Fibroblast of skin of right biceps (primary cell): ENCODE results near the gene CFAP97D1.
"Not testable (repeated sequence)": the region's sequence is repeated elsewhere in the genome, so short reads cannot be mapped to it uniquely, and the experiment has no call there.

Source experiments
- DNase-seq: peaks from one replicate; pipeline ENCODE4 v3.0.0-alpha.2; 2013

CFAP97D1 gene

GRCh38 chr17:43768943-43769342 lies 11.3 kb upstream of the CFAP97D1 start:
- no peak for DNase-seq

DNA sequence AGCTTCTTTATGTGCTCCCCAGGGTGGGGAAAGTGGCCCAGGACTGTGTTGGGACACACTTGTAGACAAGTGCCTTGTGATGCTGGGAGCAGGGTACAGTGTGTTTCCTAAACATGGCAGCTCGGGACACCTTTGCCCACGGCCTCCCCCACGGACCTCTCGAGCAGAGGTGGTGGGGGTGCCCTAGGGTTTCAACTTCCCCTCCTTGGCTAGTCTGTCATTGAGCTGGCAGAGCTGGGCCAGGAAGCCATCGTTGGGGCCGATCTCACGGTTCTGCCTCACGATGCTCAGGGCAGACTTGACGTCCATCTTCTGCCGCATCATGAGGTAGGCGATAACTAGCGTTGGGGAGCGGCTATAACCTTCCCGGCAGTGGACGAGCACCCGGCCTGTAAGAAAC lies 10.8 kb upstream of the CFAP97D1 start:
- no peak for DNase-seq

DNA sequence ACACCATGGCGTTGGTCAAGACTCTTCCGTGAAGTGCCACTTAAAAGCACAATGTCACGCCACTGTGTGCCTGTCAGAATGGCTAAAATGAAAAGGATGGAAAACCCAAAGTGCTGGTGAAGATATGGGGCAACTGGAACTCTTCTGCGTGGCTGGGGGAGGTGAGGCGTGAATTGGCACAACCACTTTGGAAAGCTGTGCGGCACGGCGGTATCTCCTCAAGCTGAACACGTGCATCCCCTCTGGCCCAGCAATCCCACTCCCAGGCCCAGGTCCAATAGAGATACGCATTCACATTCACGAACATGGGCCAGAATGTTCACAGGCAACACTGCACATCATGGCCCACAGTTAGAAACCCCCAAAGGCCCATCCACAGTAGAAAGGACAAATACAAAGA lies 10.4 kb upstream of the CFAP97D1 start:
- DNase-seq = no peak

- no peak for DNase-seq
Measured at GRCh38 chr17:43770957-43771356, 9.3 kb upstream of the CFAP97D1 start.

GRCh38 chr17:43771463-43771862 lies 8.8 kb upstream of the CFAP97D1 start:
- no peak for DNase-seq

DNA sequence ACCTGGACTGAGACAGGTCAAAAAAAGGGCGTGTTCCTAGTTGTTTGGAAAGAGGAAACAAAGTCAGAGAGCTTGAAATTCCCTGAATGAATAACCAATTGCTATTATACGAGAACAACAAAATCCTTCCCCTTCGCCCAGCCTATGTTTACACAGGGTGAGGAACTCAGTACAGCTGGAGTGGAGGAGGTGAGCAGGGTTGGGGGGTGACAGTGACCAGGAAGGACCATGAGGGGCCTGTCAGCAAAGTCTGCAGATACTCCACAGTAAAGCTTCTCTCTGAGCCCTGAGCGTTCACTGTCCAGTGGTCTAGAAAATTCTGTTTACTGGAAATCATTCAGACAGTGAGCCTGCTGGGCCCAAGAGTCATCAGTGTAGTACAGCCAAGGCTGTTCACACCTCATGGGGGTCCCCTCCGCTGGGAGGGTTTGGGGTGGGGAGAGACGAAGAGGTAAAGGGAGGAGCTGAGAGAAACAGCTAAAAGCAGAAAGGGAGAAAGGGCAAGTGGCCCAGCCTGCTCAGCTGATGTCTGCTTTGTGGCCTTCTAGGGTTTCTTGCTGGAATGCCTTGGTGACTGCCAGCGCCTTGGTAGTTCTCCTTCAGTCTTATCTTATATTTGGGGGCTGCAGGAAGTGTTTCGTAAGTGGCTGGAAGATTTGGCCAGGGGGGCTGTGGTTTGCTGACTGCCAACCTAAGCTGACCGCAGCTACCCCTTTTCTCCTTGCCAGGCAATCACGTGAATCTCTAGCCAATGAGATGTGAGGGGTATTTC lies 7.2 kb upstream of the CFAP97D1 start:
- no peak for DNase-seq

DNA sequence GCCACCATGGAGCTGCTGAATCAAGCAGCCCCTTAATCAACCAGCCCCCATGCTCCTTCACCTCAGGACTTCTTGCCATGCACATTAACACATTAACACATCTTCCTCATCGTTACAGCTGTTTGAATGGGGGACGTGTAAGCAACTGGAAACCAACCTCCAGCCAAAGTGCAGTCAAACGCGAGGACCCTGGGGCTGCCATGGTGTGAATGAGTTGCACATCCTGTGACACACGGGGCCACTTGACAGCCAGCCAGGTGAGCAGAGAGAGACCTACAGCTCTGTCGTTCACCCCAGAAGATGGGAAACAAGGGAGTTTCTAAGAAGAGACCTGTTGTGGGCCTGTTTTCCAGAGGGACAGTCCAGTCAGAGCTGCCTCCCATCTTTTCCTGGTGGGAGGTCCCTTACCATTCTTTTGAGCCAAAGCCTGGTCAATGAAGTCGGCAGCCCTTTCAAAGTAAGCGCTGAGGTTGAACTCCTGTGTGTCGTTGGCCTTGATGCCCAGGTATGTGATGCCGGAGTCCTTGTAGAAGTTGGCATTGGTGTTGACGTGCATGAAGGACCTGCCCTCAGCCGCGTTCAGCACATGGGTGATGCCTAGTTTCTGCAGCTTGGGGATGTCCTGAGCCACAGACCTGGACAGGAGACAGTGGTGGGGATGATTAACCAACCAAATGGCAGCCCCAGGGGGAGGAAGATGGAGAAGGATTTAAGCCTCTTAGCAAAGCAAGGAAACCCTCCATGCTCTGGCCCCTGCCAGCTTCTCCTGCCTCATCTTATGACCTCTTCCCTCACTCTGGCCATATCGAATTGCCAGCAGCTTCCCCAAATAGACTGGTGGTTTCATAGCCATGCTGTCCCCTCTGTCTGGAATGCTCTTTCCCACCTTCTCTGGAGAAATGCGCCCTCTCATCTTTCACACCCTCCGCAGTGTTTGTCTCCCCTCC lies 5.7 kb upstream of the CFAP97D1 start:
- DNase-seq = no peak

DNA sequence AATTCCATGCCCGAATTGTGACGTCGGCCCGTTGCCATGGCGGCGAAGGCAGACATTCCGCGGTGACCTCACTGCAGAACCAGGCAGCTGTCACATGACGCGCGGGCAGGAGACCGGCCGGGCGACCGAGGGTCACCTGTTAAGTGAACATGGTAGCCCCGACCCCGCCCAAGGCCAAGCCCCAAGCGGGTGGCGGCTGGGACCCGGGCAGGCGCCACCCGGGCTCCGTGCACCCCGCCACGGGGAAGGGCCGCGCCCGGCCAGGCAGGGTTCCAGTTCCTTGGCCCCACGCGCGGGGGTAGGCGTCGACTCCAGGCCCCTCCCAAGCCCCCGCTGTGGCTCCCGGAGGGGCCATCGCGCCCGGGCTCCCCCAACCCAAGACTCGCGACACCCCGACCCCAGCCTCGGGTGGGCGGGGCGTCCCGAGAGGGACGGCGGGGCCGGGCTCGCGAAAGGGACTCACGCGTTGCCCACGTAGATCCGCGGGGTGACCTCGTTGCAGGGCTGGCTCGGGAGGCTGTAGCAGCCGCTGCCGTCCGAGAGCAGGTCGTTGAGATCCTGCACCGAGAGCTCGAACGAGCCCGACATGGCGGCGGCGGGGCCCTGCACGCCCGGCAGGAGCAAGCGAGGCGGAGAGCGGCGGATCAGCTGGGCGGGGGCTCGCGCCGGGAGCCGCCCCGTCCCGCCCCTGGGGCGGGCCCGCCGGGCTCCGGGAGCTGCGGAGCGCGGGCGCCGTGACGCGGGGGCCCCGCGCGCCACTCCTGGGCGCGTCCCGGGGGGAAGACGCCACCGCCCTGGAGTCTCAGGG lies 1.7 kb upstream of the CFAP97D1 start, which contains the start of gene DUSP3:
DUSP3 (minus strand) TSS at position 641 of the 808 bp plus-strand sequence; CDS start at position 588, 53 bp downstream.
- DNase-seq = peak; percentile 87

- peak; percentile 20 for DNase-seq
Measured at GRCh38 chr17:43779145-43780125, 800 bp upstream of the CFAP97D1 start.

DNA sequence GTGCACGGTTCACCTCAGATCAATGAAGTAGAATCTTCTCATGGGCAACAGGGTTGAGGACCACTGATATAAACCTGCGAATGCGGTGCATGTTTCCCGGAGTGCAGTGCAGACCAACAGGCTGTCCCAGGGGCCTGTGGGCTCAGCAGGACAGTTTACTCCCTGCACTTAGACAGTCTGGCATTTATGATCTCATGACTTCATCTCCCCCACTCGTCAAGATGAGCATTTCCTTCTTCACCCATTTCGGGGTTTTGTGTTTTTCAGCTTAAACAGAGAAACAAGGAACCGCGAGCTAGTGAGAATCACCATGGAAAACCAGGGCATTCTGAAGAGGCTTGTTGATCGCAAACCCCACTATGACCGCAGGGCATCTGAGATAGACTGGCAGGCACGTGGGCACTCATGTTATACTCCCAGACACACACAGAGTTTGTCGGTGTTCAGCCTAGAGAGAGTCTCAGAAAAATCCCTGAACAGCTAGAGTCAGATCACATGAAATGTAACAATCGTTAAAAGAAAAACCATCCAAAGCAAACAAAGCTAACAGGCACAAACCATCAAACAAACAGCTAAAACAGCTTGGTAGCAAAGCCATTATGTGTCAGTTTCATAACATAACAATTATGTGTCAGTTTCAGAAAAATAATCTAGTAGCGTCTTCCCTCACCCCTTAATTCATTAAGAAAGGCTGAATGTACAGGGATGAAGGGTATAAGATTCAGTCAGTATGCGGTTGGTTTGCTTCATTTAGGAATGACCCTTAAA lies 2.9 kb downstream of the CFAP97D1 start:
- DNase-seq = no peak

- DNase-seq = peak; percentile 95
Measured at GRCh38 chr17:43784068-43784467, 3.8 kb downstream of the CFAP97D1 start.

DNA sequence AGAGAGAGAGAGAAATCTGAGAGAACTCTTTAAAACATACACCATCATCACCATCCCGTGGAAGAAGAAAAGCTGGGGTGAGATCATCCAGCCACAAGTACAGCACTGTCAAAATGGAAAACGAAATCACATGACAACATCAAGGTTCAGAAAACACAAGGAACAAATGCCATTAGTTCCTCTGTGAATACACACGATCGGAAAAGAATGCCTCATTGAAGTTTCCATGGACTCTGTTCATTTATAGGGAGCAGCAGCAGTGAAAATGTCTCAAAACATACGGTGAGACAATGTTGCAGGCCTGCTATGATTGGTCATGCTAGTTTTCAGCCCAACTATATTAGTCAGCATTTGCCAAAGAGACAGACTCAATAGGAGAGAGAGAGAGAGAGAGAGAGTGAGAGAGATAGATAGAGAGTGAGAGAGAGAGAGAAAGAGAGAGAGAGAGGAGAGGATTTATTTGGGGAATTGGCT lies 4.4 kb downstream of the CFAP97D1 start:
- DNase-seq = peak; percentile 82

GRCh38 chr17:43787728-43788127 lies 7.5 kb downstream of the CFAP97D1 start:
- DNase-seq = no peak

- no peak for DNase-seq
Measured at GRCh38 chr17:43788540-43788939, 8.3 kb downstream of the CFAP97D1 start.

DNA sequence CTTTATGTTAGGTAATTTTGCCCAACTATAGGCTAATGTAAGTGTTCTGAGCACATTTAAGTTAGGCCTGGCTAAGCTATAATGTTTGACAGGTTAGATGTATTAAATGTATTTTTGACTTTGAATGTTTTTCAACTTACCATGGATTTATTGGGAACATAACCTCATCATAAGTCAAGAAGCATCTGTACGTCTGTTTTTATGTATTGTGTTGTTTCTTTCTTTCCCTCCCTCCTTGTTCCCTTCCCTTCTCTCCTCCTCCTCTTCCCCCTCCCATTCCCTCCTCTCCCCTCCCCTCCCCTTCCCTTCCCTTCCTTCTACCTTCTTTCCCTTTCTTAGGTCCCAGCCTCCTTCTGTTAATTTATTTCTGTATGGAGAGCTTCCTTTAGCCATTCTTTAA lies 9.2 kb downstream of the CFAP97D1 start:
- no peak for DNase-seq

- DNase-seq = no peak
Measured at GRCh38 chr17:43790311-43790940, 10.2 kb downstream of the CFAP97D1 start.

GRCh38 chr17:43791589-43791988 lies 11.4 kb downstream of the CFAP97D1 start:
- peak; percentile 45 for DNase-seq

DNA sequence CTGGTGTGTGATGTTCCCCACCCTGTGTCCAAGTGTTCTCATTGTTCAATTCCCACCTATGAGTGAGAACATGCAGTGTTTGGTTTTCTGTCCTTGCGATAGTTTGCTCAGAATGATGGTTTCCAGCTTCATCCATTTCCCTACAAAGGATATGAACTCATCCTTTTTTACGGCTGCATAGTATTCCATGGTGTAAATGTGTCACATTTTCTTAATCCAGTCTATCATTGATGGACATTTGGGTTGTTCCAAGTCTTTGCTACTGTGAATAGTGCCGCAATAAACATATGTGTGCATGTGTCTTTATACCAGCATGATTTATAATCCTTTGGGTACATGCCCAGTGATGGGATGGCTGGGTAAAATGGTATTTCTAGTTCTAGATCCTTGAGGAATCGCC lies 12.4 kb downstream of the CFAP97D1 start:
- DNase-seq = not testable (repeated sequence)

- not testable (repeated sequence) for DNase-seq
Measured at GRCh38 chr17:43798024-43798423, 17.8 kb downstream of the CFAP97D1 start.

GRCh38 chr17:43799047-43799446 lies 18.8 kb downstream of the CFAP97D1 start:
- DNase-seq = no peak
